HEK293 (cell line): ENCODE measurements around the gene NMNAT1.

ENCODE experiments used
- INSM2 ChIP-seq: fragments of 450-650 bp; formaldehyde crosslinking; IDR thresholded peaks from 2 replicates; pipeline ENCODE4 v1.5.1; 2016; ENCODE audit warnings: missing biosample characterization, missing genetic modification characterization
- ZBTB21 ChIP-seq: fragments of 450-650 bp; formaldehyde crosslinking; IDR thresholded peaks from 2 replicates; pipeline ENCODE4 v1.5.1; 2017; ENCODE audit warnings: missing biosample characterization, missing genetic modification characterization
- ZBTB8A ChIP-seq: fragments of 450-650 bp; formaldehyde crosslinking; IDR thresholded peaks from 2 replicates; pipeline ENCODE4 v1.5.1; 2016; ENCODE audit warnings: missing biosample characterization, missing genetic modification characterization
- ZEB2 ChIP-seq: fragments of 450-650 bp; formaldehyde crosslinking; IDR thresholded peaks from 2 replicates; pipeline ENCODE4 v1.5.1; 2016; ENCODE audit warnings: missing biosample characterization, missing genetic modification characterization
- ZNF175 ChIP-seq: fragments of 450-650 bp; formaldehyde crosslinking; IDR thresholded peaks from 2 replicates; pipeline ENCODE4 v1.5.1; 2016; ENCODE audit warnings: missing biosample characterization, missing genetic modification characterization
- ZNF302 ChIP-seq: fragments of 450-650 bp; formaldehyde crosslinking; IDR thresholded peaks from 2 replicates; pipeline ENCODE4 v1.5.1; 2016; ENCODE audit warnings: missing biosample characterization, missing genetic modification characterization, low read depth
- ZNF362 ChIP-seq: fragments of 450-650 bp; formaldehyde crosslinking; IDR thresholded peaks from 2 replicates; pipeline ENCODE4 v1.5.1; 2016; ENCODE audit warnings: missing biosample characterization, missing genetic modification characterization
- ZNF416 ChIP-seq: fragments of 450-650 bp; formaldehyde crosslinking; IDR thresholded peaks from 2 replicates; pipeline ENCODE4 v1.5.1; 2016; ENCODE audit warnings: missing biosample characterization, missing genetic modification characterization
- ZNF561 ChIP-seq: fragments of 450-650 bp; IDR thresholded peaks from 2 replicates; pipeline ENCODE4 v1.5.1; 2018; ENCODE audit warnings: missing biosample characterization, missing genetic modification characterization, borderline replicate concordance
- TF ChIP-seq, protein P1 (sequence below): fragments of 450-650 bp; formaldehyde crosslinking; IDR thresholded peaks from 2 replicates; pipeline ENCODE4 v1.5.1; 2016; ENCODE audit warnings: missing biosample characterization, missing genetic modification characterization
- TF ChIP-seq, protein P2 (sequence below): fragments of 450-650 bp; formaldehyde crosslinking; IDR thresholded peaks from 2 replicates; pipeline ENCODE4 v1.5.1; 2016; ENCODE audit warnings: missing biosample characterization, missing genetic modification characterization

DNA sequence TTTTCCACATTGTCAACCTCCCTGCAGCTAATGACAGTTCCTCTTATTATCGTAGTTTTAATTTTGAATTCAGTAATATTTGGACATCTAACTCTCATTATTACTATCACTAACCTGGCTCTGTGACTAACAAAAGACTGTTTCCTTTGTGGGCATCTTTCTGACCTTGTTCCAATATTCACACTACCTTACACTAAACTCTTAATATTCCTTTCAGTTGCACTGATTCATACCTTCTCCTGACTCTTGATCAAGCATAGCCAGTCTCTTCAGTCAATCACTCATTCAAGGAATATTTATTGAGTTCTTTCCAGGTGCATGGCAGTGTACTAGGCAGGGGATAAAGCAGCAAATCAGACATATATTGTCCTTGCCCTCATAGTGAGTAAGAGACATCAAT is 25.4 kb upstream of the NMNAT1 start:
- TF ChIP-seq, protein P1, sequence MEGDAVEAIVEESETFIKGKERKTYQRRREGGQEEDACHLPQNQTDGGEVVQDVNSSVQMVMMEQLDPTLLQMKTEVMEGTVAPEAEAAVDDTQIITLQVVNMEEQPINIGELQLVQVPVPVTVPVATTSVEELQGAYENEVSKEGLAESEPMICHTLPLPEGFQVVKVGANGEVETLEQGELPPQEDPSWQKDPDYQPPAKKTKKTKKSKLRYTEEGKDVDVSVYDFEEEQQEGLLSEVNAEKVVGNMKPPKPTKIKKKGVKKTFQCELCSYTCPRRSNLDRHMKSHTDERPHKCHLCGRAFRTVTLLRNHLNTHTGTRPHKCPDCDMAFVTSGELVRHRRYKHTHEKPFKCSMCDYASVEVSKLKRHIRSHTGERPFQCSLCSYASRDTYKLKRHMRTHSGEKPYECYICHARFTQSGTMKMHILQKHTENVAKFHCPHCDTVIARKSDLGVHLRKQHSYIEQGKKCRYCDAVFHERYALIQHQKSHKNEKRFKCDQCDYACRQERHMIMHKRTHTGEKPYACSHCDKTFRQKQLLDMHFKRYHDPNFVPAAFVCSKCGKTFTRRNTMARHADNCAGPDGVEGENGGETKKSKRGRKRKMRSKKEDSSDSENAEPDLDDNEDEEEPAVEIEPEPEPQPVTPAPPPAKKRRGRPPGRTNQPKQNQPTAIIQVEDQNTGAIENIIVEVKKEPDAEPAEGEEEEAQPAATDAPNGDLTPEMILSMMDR = no peak
- TF ChIP-seq ZNF416 (tag by site-specific recombination) (no peak), ZNF175 (no peak), ZNF561 (tag by site-specific recombination) (no peak), ZBTB21 (no peak), ZBTB8A (tag by site-specific recombination) (no peak), ZNF362 (tag by site-specific recombination) (no peak), ZNF302 (tag by site-specific recombination) (no peak), INSM2 (tag by site-specific recombination) (no peak), ZEB2 (tag by site-specific recombination) (no peak)
- TF ChIP-seq, protein P2, sequence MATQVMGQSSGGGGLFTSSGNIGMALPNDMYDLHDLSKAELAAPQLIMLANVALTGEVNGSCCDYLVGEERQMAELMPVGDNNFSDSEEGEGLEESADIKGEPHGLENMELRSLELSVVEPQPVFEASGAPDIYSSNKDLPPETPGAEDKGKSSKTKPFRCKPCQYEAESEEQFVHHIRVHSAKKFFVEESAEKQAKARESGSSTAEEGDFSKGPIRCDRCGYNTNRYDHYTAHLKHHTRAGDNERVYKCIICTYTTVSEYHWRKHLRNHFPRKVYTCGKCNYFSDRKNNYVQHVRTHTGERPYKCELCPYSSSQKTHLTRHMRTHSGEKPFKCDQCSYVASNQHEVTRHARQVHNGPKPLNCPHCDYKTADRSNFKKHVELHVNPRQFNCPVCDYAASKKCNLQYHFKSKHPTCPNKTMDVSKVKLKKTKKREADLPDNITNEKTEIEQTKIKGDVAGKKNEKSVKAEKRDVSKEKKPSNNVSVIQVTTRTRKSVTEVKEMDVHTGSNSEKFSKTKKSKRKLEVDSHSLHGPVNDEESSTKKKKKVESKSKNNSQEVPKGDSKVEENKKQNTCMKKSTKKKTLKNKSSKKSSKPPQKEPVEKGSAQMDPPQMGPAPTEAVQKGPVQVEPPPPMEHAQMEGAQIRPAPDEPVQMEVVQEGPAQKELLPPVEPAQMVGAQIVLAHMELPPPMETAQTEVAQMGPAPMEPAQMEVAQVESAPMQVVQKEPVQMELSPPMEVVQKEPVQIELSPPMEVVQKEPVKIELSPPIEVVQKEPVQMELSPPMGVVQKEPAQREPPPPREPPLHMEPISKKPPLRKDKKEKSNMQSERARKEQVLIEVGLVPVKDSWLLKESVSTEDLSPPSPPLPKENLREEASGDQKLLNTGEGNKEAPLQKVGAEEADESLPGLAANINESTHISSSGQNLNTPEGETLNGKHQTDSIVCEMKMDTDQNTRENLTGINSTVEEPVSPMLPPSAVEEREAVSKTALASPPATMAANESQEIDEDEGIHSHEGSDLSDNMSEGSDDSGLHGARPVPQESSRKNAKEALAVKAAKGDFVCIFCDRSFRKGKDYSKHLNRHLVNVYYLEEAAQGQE = no peak
